Measurements from ENCODE around the gene GOLGA8Q. TPM values are rescaled to one million over a fixed set of nuclear protein-coding genes. Genes with fewer than 3 reads are reported as not detected.
"Not testable (repeated sequence)": the region's sequence is repeated elsewhere in the genome, so short reads cannot be mapped to it uniquely, and the experiment has no call there.

GOLGA8Q gene
- not detected for total RNA-seq

DNA sequence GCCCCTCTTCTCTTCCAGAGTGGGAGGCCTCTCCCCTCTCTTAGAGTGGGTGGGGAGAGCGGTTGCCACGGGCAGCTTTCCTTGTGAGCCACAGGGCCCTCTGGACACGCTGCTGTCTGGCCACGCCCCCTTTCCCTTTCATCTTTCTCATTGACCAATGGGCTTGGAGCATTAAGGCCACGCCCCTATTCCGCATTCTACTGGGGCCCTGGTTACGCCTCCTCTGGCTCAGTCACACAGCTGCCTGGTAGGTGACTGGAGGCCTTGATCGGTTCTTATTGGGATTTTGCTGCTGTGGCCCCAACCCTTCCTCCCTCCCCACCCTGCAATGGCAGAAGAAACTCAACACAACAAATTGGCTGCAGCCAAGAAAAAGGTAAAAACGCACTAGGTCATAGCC is at the start of gene GOLGA8Q:
Gene GOLGA8Q (plus strand): TSS at position 301 of the 400 bp plus-strand sequence. CDS start 28 bp downstream, at position 329.
- POLR2A ChIA-PET; CTCF ChIA-PET; H3K9me3 Mint-ChIP-seq; H3K36me3 Mint-ChIP-seq (ENCODE audit: low read depth); H3K4me1 Mint-ChIP-seq (ENCODE audit: low read depth); ATAC-seq; H3K27me3 Mint-ChIP-seq; H3K4me3 Mint-ChIP-seq; H3K27ac Mint-ChIP-seq; intact Hi-C loops (cut with micrococcal nuclease); DNase-seq: not testable (repeated sequence)

DNA sequence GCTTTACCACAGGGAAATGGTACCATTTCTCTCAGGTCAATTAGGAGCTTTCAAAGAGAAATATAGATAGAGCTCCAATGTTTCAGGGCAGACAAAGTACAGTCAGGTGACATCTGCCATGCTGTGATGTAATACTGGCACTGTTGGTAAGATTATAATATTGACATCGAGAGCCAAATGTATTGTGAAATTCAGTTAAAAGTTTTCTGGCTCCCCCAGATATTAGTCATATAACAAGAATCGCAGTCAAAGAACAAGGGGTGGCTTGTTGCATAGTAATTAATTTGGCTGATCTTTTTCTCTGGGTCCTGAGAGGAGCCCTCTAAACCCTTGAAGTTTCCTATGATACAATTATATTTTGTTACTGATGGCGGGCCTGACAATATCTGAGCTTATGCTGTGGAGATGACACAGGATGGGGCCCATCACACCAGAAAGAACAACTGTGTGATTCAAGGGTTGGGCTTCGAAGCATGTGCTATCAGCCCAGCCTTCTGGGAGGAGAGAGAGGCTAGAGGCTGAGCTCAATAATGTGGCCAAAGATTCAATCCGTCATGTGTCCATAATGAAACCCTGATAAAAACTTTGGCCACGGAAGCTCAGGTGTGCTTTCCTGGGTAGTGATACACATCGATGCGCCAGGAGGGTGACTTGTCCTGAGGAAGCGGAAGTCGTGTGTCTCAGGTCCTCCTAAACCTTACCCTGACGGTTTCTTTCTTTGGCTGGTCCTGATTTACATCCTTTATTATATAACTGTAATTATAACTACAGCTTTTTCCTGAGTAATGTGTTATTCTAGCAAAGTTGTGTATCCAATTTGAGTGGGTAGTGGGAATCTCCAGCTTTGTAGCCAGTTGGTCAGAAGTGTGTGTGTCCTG is 48.7 kb upstream of the GOLGA8Q start:
- CTCF ChIA-PET; ATAC-seq; H3K36me3 Mint-ChIP-seq (ENCODE audit: low read depth); H3K9me3 Mint-ChIP-seq; intact Hi-C loops (cut with micrococcal nuclease); H3K4me3 Mint-ChIP-seq; H3K27me3 Mint-ChIP-seq; H3K4me1 Mint-ChIP-seq (ENCODE audit: low read depth); H3K27ac Mint-ChIP-seq; DNase-seq; POLR2A ChIA-PET: not testable (repeated sequence)

GRCh38 chr15:30504162-30504843 is 47.5 kb upstream of the GOLGA8Q start:
- H3K36me3 Mint-ChIP-seq (ENCODE audit: low read depth); H3K4me3 Mint-ChIP-seq; CTCF ChIA-PET; H3K9me3 Mint-ChIP-seq; ATAC-seq; H3K27me3 Mint-ChIP-seq; H3K4me1 Mint-ChIP-seq (ENCODE audit: low read depth); intact Hi-C loops (cut with micrococcal nuclease); POLR2A ChIA-PET; H3K27ac Mint-ChIP-seq; DNase-seq: not testable (repeated sequence)

DNA sequence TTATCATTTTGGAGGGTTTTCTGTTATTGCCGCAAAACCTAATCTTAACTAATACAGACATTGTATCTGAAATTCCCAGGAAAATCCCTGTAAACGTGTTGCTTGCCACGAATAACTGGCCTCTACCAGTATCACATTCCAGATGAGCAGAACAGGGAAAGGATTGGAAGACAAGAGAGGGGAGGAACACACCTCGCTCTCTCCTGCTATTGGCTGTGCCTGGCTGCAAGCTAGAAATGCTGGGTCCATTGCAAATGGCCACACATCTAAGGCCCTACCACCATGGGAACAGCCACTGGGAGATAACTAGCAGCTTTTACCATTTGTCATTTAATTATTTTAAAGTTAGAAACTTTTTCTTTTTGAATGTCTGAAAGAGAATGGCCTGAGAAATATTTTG is 37.3 kb upstream of the GOLGA8Q start:
- H3K9me3 Mint-ChIP-seq; H3K27me3 Mint-ChIP-seq; ATAC-seq; intact Hi-C loops (cut with micrococcal nuclease); H3K4me1 Mint-ChIP-seq (ENCODE audit: low read depth); DNase-seq; POLR2A ChIA-PET; CTCF ChIA-PET; H3K4me3 Mint-ChIP-seq; H3K36me3 Mint-ChIP-seq (ENCODE audit: low read depth); H3K27ac Mint-ChIP-seq: not testable (repeated sequence)

- DNase-seq; H3K4me3 Mint-ChIP-seq; POLR2A ChIA-PET; intact Hi-C loops (cut with micrococcal nuclease); CTCF ChIA-PET; H3K36me3 Mint-ChIP-seq (ENCODE audit: low read depth); H3K27ac Mint-ChIP-seq; H3K4me1 Mint-ChIP-seq (ENCODE audit: low read depth); H3K9me3 Mint-ChIP-seq; H3K27me3 Mint-ChIP-seq; ATAC-seq: not testable (repeated sequence)
These were observed 28.2 kb upstream of the GOLGA8Q start for GRCh38 chr15:30523453-30524243.

- H3K9me3 Mint-ChIP-seq; H3K4me1 Mint-ChIP-seq (ENCODE audit: low read depth); H3K4me3 Mint-ChIP-seq; intact Hi-C loops (cut with micrococcal nuclease); ATAC-seq; DNase-seq; H3K27ac Mint-ChIP-seq; H3K36me3 Mint-ChIP-seq (ENCODE audit: low read depth); H3K27me3 Mint-ChIP-seq; CTCF ChIA-PET; POLR2A ChIA-PET: not testable (repeated sequence)
These were observed 25.9 kb upstream of the GOLGA8Q start for GRCh38 chr15:30525912-30526311.

GRCh38 chr15:30529049-30529448 is 22.8 kb upstream of the GOLGA8Q start:
- H3K27me3 Mint-ChIP-seq; POLR2A ChIA-PET; intact Hi-C loops (cut with micrococcal nuclease); CTCF ChIA-PET; H3K9me3 Mint-ChIP-seq; H3K4me1 Mint-ChIP-seq (ENCODE audit: low read depth); ATAC-seq; DNase-seq; H3K36me3 Mint-ChIP-seq (ENCODE audit: low read depth); H3K4me3 Mint-ChIP-seq; H3K27ac Mint-ChIP-seq: not testable (repeated sequence)

DNA sequence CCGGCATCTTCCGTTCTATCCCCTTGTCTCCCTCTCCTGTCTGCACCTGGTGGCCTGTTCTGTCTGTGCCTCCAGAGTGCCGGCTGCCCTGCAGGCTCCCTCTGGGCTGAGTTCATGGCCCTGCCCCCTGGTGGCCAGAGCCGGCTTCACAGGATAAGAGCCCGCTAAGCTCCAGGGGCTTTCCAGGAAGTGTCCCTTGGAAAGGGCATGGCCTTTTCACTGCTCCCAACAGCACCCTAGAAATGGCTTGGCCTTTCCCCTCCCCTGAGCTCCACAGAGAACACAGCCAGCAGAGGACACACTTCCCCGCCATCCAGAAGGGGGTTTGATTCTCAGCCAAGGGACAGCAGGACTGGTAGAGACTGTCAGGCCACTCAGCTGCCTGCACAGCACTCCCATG is 15.1 kb downstream of the GOLGA8Q start:
- H3K4me3 Mint-ChIP-seq; H3K27me3 Mint-ChIP-seq; H3K36me3 Mint-ChIP-seq (ENCODE audit: low read depth); CTCF ChIA-PET; POLR2A ChIA-PET; H3K27ac Mint-ChIP-seq; intact Hi-C loops (cut with micrococcal nuclease); H3K9me3 Mint-ChIP-seq; H3K4me1 Mint-ChIP-seq (ENCODE audit: low read depth): not testable (repeated sequence)
- TF ChIP-seq, protein P1, sequence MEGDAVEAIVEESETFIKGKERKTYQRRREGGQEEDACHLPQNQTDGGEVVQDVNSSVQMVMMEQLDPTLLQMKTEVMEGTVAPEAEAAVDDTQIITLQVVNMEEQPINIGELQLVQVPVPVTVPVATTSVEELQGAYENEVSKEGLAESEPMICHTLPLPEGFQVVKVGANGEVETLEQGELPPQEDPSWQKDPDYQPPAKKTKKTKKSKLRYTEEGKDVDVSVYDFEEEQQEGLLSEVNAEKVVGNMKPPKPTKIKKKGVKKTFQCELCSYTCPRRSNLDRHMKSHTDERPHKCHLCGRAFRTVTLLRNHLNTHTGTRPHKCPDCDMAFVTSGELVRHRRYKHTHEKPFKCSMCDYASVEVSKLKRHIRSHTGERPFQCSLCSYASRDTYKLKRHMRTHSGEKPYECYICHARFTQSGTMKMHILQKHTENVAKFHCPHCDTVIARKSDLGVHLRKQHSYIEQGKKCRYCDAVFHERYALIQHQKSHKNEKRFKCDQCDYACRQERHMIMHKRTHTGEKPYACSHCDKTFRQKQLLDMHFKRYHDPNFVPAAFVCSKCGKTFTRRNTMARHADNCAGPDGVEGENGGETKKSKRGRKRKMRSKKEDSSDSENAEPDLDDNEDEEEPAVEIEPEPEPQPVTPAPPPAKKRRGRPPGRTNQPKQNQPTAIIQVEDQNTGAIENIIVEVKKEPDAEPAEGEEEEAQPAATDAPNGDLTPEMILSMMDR (IDR thresholded peaks at IDR 0.05) = peak; percentile 28
- peak; percentile 81 for ATAC-seq
- peak; percentile 19 for DNase-seq

GRCh38 chr15:30573012-30573491 is 21.2 kb downstream of the GOLGA8Q start:
- POLR2A ChIA-PET; H3K4me3 Mint-ChIP-seq; H3K27me3 Mint-ChIP-seq; H3K4me1 Mint-ChIP-seq (ENCODE audit: low read depth); H3K9me3 Mint-ChIP-seq; CTCF ChIA-PET; intact Hi-C loops (cut with micrococcal nuclease); H3K27ac Mint-ChIP-seq; H3K36me3 Mint-ChIP-seq (ENCODE audit: low read depth); DNase-seq: not testable (repeated sequence)
- ATAC-seq = peak; percentile 71

- H3K27me3 Mint-ChIP-seq; CTCF ChIA-PET; H3K4me3 Mint-ChIP-seq; intact Hi-C loops (cut with micrococcal nuclease); DNase-seq; H3K36me3 Mint-ChIP-seq (ENCODE audit: low read depth); POLR2A ChIA-PET; H3K27ac Mint-ChIP-seq; H3K9me3 Mint-ChIP-seq; ATAC-seq; H3K4me1 Mint-ChIP-seq (ENCODE audit: low read depth): not testable (repeated sequence)
These were observed 27.6 kb downstream of the GOLGA8Q start for GRCh38 chr15:30579394-30579970.
